ENCODE data around the gene DLK2.
"Not testable (repeated sequence)": the region's sequence is repeated elsewhere in the genome, so short reads cannot be mapped to it uniquely, and the experiment has no call there.

DNA sequence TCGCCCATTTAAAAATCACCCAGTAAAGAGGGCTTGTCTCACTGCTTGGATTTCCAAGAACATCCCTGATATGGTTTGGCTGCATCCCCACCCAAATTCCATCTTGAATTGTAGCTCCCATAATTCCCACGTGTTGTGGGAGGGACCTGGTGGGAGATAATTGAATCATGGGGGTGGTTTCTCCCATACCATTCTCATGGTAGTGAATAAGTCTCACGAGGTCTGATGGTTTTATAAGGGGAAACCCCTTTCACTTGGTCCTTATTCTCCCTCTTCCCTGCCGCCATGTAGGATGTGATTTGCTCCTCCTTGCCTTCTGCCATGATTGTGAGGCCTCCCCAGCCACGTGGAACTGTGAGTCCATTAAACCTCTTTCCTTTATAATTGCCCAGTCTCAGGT lies 11.9 kb upstream of the DLK2 start:
- TF ChIP-seq, protein P1, sequence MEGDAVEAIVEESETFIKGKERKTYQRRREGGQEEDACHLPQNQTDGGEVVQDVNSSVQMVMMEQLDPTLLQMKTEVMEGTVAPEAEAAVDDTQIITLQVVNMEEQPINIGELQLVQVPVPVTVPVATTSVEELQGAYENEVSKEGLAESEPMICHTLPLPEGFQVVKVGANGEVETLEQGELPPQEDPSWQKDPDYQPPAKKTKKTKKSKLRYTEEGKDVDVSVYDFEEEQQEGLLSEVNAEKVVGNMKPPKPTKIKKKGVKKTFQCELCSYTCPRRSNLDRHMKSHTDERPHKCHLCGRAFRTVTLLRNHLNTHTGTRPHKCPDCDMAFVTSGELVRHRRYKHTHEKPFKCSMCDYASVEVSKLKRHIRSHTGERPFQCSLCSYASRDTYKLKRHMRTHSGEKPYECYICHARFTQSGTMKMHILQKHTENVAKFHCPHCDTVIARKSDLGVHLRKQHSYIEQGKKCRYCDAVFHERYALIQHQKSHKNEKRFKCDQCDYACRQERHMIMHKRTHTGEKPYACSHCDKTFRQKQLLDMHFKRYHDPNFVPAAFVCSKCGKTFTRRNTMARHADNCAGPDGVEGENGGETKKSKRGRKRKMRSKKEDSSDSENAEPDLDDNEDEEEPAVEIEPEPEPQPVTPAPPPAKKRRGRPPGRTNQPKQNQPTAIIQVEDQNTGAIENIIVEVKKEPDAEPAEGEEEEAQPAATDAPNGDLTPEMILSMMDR (IDR thresholded peaks at IDR 0.05): not testable (repeated sequence)
- TF ChIP-seq ZFX (IDR thresholded peaks at IDR 0.05; ENCODE audit: borderline replicate concordance): not testable (repeated sequence)

Measured in 22Rv1 (cell line).